PFSK-1 (cell line): Measurements from ENCODE around the gene DAGLB.

Experiments used
- POLR2AphosphoS5 ChIP-seq: IDR thresholded peaks from 2 replicates; pipeline ENCODE4 v1.6.1; 2012; ENCODE audit warnings: low read depth, mild to moderate bottlenecking, control low read depth, low read length, moderate library complexity
- TAF1 ChIP-seq: IDR thresholded peaks from 2 replicates; pipeline ENCODE4 v1.6.1; 2012; ENCODE audit warnings: low read length, control low read depth, borderline replicate concordance; ENCODE audit not compliant: insufficient read depth

DNA sequence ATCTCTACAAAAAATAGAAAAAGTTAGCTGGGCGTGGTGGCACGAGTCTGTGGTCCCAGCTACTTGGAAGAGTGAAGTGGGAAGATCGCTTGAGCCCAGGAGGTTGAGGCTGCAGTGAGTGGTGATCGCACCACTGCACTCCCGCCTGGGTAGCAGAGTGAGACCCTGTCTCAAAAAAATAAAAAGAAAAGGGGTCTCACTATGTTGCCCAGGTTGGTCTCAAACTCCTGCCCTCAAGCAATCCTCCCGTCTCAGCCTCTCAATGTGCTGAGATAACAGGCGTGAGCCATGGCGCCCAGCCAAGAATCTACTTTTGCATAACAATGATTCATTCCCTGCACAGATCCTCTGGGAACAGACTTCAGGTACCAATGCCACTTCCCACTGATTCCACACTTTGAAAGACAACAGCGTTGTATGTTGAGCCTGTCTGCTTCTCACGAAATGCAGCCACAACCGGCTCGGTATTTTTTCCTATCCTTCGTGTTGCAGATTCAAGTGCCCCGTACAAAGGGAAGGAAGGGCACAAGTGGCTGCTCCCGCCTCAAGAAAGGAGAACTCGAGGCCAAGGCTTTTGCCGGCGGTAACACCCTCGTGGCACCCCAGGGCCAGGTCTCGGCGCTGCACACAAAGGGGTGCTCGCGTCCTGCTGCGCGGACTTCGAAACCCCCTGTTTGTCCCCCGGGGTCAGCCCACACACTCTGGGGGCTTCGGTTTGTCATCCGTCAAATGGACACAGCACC lies 745 bp downstream of the DAGLB start:
- no peak for TF ChIP-seq TAF1
- TF ChIP-seq POLR2AphosphoS5: no peak
